Retinal pigment epithelial cell (primary cell): ENCODE results near the gene CDH9.
A peak's percentile ranks its signal among the peaks of the same experiment; 100 is the strongest.

Experiments used
- DNase-seq: peaks from one replicate; pipeline ENCODE4 v3.0.0-alpha.2; 2010; ENCODE audit warnings: low read depth
- H3K4me3 ChIP-seq: 2 replicates; pipeline ENCODE4 v1.5.1; 2011; ENCODE audit warnings: mild to moderate bottlenecking, low read length, control low read depth, moderate library complexity
- CTCF ChIP-seq: conservative IDR thresholded peaks from 2 replicates; pipeline ENCODE4 v1.5.1; 2011; ENCODE audit warnings: low read depth, low read length, control low read depth, inconsistent platforms

The CDH9 gene

DNA sequence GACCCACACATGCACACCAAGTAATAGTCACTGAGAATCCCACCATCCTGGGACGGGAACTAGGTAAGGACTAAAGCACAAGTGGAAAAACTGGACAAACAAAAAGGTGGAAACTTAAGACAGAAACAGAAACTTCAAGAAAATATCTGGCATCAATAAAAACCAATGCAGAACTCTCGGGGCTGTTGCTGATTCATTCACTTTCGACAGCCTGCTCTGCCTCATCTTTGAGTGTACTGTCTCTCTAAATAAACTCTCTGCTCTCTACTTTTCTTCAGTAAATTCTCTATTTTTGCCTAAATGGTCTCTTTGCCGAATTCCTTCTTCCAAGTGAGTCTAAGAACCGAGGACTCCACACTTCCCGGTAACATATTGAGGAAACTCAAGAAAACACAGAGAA is 116.9 kb downstream of the CDH9 start:
- no peak for TF ChIP-seq CTCF
- H3K4me3 ChIP-seq = no peak overlapping the region
- no peak for DNase-seq

DNA sequence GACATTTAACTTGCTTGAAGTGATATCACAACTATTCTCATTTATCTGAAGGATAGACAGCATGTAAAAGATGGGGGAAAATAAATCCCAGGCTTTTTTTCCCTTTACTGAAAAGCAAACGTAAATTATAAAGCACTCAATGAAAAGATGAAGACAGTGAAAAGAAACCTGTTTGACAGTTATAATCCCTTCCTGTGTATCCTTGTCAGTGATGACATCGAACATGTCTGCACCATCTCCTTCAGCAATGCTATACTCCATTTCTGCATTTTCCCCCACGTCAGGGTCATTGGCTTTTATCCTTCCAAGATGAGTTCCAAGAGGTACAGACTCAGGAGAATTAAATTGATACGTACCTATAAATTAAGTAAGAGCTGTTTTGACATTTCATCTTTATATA is 134.9 kb downstream of the CDH9 start:
- no peak for TF ChIP-seq CTCF
- no peak for DNase-seq
- H3K4me3 ChIP-seq = no peak overlapping the region

- peak; percentile 18 for DNase-seq
- H3K4me3 ChIP-seq = no peak overlapping the region
- peak; percentile 14 for TF ChIP-seq CTCF
Observed at GRCh38 chr5:26894719-26895263, 143.6 kb downstream of the CDH9 start.

GRCh38 chr5:26893078-26893477 is 145.3 kb downstream of the CDH9 start:
- DNase-seq = no peak
- TF ChIP-seq CTCF = no peak
- H3K4me3 ChIP-seq = no peak overlapping the region

DNA sequence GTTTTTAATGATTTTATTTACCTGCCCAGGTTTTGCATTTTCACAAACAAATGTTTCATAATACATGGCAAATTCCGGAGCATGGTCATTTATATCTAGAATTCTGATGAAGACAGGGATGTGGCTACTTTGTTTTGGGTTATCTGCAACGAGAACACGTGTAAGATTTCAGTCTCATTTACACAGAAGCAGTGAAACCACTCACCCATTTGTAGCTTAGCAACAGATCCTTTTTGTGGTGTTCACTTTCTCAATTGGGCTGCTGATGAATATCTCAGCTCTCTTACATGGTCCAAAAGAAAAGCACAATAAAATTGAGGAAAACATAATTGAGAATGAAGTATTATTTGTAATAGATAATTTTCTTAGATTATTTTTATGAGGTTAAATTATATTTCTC is 148.6 kb downstream of the CDH9 start:
- DNase-seq = no peak
- TF ChIP-seq CTCF = no peak
- no peak overlapping the region for H3K4me3 ChIP-seq

DNA sequence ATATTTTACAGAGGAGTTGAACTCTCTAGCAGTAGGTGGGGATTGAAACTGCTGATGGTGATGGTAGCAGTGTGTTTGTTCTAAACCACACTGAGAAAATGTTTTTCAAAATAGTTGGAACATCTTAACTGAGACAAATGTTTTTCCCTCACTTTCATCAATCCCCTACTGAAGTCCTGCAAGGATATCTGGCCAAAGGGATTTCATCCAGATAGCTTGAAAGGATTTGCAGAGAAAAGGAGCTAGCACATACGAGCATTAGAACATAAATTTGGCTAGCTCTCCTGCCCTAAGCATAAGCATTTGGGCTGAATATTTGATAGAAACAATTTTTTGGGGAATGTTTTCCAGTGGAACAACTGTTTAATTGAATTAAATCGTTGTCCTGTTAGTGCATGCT is 153.9 kb downstream of the CDH9 start:
- TF ChIP-seq CTCF = no peak
- no peak overlapping the region for H3K4me3 ChIP-seq
- no peak for DNase-seq

- no peak for TF ChIP-seq CTCF
- no peak overlapping the region for H3K4me3 ChIP-seq
- DNase-seq = no peak
Observed at GRCh38 chr5:26883375-26883774, 155.0 kb downstream of the CDH9 start.
